Measurements from ENCODE around the gene CD163L1.

Gene CD163L1

DNA sequence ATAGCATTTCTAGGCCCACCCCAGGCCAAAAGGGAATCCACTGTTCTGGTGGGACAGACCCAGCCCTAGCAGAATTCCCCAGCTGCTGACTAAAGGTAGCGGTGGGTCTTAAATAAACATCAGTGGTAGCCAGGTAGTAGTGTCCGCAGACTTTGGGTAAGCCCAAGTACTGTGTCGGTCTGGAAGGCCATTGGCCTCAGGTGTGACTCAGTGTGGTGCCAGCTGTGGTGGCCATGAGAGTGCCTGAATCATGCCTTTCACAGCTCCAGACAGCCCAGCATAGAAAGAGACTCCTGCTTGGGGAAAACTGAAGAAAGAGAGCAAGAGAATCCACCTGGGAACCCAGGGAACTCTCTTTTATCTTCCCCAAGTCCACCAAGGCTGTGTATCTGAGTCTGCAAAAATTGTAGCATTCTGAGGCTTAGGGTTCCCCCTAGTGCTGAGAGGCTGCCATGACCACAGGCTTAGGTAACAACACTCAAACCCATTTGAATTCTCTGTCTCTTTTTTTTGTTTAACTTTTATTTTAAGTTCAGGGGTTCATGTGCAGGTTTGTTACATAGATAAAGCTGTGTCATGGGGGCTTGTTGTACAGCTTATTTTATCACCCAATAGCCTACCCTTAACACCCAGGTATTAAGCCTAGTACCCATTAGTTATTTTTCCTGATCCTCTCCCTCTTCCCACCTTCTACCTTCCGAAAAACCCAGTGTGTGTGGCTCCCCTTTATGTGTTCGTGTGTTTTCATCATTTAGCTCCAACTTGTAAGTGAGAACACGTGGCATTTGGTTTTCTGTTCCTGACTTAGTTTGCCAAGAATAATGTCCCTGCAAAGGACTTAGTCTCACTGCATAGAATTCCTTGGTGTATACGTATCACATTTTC, 16.7 kb upstream of the CD163L1 start:
- TF ChIP-seq, protein P1, sequence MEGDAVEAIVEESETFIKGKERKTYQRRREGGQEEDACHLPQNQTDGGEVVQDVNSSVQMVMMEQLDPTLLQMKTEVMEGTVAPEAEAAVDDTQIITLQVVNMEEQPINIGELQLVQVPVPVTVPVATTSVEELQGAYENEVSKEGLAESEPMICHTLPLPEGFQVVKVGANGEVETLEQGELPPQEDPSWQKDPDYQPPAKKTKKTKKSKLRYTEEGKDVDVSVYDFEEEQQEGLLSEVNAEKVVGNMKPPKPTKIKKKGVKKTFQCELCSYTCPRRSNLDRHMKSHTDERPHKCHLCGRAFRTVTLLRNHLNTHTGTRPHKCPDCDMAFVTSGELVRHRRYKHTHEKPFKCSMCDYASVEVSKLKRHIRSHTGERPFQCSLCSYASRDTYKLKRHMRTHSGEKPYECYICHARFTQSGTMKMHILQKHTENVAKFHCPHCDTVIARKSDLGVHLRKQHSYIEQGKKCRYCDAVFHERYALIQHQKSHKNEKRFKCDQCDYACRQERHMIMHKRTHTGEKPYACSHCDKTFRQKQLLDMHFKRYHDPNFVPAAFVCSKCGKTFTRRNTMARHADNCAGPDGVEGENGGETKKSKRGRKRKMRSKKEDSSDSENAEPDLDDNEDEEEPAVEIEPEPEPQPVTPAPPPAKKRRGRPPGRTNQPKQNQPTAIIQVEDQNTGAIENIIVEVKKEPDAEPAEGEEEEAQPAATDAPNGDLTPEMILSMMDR (IDR thresholded peaks at IDR 0.05) = peak; percentile 91

- TF ChIP-seq, protein P1 (IDR thresholded peaks at IDR 0.05) = no peak
These were observed 16.0 kb upstream of the CD163L1 start for GRCh38 chr12:7459973-7460372.

GRCh38 chr12:7451756-7452155, 7.8 kb upstream of the CD163L1 start:
- TF ChIP-seq, protein P1 (IDR thresholded peaks at IDR 0.05) = no peak

GRCh38 chr12:7450667-7451066, 6.7 kb upstream of the CD163L1 start:
- TF ChIP-seq, protein P1 (IDR thresholded peaks at IDR 0.05) = no peak

DNA sequence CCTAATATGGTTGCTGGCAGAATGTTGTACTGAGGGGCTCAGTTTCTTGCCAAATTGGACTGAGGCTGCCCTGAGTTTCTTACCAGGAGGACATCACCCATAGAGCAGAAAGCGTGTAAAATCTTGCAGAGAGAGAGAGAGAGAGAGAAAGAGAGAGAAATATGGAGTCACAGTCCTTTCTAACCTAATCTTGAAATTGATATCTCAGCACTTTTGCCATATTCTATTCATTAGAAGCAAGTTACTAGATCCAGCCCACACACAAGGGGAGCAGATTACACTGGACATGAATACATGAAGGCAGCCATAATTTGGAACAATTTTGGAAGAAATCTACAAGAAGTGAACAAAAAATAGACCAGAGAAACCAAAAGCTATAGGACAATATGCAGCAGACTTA, 4.1 kb upstream of the CD163L1 start:
- TF ChIP-seq, protein P1 (IDR thresholded peaks at IDR 0.05) = no peak

GRCh38 chr12:7444537-7444936, 584 bp upstream of the CD163L1 start:
- TF ChIP-seq, protein P1 (IDR thresholded peaks at IDR 0.05) = no peak

GRCh38 chr12:7441216-7441615, 2.7 kb downstream of the CD163L1 start:
- TF ChIP-seq, protein P1 (IDR thresholded peaks at IDR 0.05) = no peak
